ENCODE data around the gene CILP2.

Gene CILP2, protein sequence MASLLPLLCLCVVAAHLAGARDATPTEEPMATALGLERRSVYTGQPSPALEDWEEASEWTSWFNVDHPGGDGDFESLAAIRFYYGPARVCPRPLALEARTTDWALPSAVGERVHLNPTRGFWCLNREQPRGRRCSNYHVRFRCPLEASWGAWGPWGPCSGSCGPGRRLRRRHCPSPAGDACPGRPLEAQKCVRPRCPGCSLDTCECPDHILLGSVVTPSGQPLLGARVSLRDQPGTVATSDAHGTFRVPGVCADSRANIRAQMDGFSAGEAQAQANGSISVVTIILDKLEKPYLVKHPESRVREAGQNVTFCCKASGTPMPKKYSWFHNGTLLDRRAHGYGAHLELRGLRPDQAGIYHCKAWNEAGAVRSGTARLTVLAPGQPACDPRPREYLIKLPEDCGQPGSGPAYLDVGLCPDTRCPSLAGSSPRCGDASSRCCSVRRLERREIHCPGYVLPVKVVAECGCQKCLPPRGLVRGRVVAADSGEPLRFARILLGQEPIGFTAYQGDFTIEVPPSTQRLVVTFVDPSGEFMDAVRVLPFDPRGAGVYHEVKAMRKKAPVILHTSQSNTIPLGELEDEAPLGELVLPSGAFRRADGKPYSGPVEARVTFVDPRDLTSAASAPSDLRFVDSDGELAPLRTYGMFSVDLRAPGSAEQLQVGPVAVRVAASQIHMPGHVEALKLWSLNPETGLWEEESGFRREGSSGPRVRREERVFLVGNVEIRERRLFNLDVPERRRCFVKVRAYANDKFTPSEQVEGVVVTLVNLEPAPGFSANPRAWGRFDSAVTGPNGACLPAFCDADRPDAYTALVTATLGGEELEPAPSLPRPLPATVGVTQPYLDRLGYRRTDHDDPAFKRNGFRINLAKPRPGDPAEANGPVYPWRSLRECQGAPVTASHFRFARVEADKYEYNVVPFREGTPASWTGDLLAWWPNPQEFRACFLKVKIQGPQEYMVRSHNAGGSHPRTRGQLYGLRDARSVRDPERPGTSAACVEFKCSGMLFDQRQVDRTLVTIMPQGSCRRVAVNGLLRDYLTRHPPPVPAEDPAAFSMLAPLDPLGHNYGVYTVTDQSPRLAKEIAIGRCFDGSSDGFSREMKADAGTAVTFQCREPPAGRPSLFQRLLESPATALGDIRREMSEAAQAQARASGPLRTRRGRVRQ

DNA sequence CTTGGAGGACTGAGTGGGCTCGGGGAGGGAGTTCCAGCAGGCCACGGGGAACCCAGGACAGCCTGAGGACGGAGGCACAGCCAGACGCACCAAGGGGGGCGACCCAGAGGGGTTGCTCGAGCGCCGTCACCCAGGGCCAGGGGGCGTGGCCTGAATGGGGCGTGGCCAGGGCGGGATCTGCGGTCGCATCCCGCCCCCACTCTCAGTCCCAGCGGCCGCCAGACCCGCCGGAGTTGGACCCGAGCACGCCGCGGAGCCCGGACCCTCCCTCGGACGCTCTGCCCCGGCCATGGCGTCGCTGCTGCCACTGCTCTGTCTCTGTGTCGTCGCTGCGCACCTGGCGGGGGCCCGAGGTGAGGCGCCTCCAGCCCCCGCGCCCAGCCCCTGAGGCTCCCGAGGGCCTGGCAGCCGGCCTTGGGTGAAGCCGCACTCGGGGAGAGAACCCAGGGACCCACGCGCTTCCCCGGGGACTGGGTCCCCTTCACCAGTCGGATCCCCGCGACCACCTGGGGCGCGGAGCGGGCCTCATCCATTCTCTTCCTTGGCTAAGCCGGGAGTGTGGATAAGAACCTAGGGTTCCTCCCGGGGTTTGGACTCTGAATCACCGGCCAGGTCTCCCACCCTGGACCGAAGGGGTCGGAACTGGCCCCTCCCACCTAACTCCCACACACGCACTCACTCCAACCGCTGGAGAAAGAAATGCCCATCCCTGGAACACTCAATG lies at the start of gene CILP2:
TSS of gene CILP2 (plus strand) at position 205 of the 724 bp plus-strand sequence. CDS start at position 290, 85 bp downstream.
- peak; percentile 90 for DNase-seq

DNA sequence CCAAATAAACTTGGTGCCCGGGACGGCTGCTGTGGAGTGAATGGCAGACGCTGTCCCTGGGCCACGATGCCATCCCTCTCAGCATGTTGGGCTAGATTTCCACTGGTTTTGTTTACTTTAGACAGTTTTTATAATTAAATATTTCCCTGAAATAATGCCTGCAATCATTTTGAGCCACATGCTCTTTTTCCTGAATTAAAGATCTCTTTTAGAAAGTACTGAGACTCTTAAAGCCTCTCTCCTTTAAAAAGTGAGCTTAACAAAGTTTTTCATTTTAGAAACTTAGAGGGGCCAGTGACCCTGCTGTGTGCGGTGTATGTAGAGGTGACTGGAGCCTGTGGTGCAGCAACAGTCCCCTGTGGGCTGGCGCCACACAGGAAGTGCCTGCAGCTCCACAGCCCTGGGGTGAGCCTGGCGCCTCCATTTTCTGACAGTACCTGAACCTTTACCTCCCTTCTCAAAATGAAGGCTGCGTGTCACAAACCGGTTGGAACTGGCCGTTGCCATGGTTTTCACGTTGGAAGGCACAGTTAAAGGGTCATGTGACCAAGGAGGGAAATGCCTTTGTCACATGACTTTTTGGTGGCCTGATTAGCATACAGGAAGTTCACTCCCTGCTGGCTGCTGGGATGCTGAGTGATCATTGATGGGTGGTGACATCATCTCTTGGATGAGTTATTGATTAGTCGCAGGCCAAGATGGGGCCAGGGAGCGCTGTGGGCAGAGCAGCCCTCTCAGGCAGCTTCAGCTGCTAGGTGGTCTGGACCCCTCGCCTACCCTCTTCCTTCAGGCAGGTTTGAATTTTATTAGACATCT lies 49.0 kb upstream of the CILP2 start:
- peak; percentile 32 for DNase-seq

DNA sequence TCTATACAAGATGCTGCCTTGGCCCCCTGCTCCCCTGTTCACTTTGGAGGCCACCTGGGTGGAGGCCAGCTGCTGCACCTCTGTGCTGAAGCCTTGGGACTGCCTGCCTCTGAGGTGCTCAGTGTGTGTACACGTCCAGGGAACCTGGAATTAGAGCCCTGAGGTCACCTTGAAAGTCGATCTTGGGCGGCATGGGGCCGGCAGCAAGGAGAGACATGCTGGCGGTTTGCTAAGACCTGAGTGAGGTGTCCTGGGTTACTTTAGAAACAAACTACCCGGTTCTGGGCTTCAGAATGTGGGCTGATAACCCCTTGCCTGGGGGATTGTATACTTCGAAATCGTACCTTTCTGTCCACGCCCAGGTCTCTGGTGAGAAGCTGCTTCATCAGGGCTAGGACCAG lies 48.3 kb upstream of the CILP2 start:
- DNase-seq = no peak

DNA sequence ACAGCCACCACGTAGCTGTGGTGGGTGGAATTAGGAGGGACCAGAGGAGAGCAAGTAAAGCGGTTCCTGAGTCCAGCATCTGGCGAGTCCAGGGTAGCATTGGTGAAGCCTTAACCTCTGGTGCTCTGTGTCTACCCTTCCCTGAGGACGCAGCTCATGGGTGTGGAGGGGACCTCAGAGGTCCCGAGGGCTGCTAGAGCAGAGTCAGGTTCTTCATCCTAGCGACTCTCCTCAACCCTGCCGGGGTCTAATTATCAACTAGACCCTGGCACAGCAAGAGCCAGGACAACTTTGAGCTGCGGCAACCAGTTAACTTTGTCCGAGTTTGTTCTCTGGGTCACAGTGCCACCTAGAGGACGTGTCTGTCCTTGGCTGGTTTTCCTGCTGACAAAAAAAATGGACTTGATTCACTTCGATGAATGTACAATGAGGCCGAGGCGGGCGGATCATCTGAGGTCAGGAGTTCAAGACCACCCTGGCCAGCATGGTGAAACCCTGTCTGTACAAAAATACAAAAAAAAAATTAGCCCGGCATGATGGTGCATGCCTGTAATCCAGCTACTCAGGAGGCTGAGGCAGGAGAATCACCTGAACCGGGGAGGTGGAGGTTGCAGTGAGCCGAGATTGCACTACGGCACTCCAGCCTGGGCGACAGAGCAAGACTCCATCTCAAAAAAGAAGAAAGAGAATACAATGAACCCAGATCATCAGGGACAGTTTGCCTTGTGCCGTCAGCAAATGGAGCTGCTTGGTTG lies 47.7 kb upstream of the CILP2 start:
- peak; percentile 89 for DNase-seq

DNA sequence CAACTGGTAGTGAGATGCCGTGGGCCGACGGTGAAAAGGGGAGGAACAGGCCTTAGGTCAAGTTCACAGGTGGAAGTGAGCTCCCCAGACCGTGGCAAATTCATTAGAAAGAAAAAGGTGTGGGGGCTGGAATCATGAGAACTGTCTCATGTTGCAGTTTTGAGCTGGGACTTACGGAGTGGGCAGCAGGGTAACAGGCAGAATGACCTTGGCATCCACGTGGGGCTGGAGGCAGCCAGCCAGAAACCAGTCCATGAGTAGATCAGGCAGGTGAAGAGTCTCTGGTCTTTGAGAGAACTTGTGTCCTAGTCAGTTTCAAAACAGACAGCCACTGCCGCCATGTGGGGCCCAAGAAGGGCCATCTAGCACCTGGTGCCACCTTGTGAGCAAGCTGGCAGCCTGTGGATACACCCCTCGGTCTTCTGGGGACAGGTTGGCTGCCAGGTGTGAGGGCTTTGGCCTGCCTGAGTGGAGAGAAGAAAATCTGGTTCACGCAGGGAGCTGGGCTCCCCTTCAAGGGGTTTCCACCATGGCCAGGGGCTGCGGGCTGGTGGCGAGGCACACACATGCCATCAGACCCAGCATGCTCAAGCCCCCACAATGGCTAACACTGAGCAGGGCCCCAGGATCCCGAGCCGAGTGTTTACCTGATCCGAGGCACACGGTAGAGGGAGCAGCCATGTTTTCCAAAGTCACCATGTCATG lies 46.6 kb upstream of the CILP2 start:
- DNase-seq = no peak

DNA sequence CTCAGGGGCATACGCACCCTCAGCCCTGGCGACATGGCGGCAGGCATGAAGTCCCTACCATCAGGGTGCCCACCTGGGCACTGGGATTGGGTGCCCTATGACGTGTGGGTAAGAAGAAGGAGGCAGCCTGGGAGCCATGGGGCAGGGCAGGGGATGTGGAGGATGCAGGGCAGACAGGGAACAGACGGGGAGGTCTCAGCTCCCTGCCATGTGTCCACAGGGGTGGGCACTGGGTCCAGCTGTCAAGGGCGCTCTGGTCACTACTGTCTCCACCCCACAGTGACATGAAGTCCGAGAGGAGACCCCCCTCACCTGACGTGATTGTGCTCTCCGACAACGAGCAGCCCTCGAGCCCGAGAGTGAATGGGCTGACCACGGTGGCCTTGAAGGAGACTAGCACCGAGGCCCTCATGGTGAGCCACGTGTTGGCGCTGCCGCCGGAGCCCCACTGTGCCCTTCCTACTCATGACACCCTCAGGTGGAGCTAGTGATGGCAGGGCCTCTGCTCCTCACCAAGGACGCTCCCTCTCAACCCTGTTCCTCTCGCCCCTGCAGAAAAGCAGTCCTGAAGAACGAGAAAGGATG lies 45.9 kb upstream of the CILP2 start:
- no peak for DNase-seq

DNA sequence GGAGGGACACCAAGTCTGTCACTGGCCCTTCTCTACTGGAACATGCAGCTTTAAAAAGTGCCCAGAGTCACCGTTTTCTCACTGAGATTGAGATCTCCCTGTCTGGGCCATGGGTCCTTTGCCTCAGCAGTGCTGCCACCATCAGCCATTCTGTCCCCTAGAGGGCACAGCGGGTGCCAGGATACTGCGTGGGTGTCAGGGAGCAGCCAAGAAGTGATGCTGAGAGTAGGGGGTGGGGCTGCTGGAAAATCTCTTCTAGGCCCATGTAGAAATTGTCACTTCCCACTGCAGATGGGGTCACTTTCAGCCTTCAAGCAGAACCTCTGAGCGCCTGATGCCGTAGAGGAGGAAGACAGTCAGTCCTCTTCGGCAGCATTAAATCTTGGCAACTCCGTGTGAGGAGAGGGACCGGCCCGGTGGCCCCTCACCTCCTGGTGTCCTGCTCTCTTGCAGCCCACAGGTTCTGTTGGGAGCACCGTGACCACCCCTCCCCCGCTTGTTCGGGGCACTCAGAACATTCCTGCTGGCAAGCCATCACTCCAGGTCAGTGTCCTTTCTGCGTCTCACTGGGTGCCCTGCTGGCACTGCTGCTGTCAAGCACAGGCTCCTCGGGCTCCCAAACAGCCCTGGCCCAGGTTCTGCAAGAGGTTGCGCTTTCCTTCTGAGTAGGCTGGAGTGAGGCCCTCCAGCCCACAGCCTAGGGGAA lies 44.1 kb upstream of the CILP2 start:
- DNase-seq = no peak

DNA sequence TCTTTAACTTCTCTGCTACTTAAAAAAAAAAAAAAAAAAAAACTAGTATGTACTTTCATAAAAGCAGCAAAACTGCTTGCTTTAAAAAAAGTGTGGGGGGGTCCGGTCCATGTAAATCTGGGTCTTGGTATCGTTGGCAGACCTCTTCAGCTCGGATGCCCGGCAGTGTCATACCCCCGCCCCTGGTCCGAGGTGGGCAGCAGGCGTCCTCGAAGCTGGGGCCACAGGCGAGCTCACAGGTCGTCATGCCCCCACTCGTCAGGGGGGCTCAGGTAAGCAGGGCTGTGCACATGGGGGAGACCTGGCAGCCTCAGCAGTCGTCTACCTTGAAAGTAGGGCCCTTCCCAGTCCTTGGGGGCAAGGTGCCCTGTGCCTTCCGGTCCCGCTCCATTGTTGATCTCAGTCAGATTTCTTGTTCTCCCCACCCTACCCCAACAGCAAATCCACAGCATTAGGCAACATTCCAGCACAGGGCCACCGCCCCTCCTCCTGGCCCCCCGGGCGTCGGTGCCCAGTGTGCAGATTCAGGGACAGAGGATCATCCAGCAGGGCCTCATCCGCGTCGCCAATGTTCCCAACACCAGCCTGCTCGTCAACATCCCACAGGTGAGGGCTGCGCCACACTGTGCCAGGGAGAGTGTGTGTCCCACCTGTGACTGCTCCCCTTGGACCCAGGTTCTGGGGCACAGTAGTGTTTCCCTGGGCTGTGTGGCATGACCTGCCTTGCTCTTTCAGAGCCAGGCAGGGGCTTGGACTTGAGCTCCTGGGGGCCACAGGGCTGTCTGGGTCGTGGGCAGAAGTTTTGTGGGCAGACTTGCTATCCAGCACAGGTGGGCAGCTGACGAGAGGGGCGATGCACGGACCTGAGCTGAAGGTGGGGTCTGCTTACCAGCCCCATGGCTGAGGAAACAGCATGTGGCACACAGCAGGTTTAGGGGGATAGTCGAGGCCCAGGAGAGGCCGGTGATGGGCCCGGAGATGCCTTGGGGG lies 42.2 kb upstream of the CILP2 start:
- DNase-seq = no peak

DNA sequence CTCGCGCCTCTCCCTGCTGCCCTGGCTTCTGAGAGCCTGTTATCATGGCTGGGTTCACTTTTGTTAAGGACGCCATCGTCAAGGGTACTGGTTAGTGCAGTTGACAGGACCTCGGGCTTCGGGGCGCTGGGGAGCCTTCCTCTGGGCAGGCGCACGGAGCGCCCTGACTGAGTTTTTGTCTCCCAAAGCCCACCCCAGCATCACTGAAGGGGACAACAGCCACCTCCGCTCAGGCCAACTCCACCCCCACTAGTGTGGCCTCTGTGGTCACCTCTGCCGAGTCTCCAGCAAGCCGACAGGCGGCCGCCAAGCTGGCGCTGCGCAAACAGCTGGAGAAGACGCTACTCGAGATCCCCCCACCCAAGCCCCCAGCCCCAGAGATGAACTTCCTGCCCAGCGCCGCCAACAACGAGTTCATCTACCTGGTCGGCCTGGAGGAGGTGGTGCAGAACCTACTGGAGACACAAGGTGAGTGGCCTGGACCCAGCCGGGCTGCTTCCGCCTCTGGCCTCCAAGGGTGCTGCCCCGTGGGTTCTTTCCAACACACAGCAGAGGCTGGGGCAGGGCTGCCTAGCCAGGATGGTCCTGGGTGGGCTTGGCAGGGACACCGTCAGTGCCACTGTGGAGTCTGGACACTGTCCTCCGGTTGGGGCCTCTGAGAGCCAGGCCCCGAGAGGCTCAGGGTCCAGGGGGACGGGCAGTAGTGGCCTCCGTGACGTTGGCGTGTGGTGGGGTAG lies 39.6 kb upstream of the CILP2 start:
- no peak for DNase-seq

DNA sequence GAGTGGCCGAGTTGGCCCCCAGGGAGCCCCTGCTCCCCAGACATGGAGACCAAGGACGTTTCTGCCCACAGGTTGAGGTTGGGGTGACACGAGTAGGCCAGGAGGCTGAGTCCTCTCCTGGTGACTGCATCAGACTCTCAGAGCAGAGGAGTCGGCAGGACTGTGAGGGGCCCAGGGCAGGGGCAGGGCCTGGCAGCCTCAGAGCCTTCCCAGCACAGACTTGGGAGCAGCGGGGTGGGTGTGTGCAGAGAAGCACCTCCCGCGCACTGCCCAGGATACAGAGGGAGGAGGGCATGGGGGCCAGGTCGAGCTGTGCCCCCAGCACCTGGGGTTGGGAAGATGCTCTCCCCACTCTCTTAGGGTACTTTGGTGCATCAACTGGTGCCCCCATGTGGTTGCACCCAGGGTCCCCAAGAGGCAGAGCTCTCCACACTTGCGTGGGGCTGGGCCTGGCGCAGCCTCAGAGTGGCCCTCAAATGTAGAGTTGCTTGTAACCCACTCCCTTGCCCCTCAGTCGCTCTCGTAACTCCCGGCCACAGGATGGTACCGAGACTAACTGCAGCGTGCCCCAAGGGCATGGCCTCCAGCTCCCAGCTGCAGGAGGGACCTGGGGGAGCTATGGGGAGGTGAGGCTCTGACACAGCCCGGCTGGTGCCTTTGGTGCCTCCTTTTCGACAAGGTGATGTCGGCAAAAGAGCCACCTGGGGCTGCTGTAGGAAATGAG lies 38.6 kb upstream of the CILP2 start:
- no peak for DNase-seq

DNA sequence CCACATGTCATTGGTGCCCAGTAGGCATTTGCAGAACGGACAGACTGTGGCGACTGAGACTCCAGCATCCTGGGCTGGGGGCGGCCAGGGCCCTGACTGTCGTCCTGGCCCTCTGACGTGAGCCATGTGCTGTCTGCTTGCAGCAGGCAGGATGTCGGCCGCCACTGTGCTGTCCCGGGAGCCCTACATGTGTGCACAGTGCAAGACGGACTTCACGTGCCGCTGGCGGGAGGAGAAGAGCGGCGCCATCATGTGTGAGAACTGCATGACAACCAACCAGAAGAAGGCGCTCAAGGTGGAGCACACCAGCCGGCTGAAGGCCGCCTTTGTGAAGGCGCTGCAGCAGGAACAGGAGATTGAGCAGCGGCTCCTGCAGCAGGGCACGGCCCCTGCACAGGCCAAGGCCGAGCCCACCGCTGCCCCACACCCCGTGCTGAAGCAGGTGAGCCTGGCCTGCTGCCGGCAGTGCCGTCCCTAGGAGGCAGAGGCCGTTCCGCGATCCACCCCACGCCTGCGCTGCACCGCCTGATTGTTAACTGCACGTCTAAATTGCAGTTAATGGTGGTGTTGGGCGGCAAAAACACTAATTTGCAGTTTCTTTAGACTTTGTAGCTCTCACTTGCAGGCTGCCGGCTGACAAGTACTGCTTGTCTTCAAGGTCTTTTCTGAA lies 37.0 kb upstream of the CILP2 start:
- no peak for DNase-seq

DNA sequence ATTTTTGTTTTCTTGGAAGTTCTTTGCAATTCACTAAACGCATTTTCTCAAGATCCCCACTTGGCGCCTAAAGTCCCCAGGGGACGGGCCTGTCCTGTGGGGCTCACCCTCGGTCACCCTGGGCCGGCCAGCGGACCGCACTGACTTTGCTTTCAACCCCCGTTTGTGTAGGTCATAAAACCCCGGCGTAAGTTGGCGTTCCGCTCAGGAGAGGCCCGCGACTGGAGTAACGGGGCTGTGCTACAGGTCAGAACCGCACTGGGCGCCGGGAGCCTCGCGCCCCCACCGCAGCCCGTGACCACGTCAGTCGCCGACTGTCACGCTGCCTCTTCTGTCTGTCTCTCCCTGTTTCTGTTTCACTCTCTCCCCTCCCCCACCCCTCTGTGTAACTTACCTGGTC lies 36.3 kb upstream of the CILP2 start:
- DNase-seq = no peak

DNA sequence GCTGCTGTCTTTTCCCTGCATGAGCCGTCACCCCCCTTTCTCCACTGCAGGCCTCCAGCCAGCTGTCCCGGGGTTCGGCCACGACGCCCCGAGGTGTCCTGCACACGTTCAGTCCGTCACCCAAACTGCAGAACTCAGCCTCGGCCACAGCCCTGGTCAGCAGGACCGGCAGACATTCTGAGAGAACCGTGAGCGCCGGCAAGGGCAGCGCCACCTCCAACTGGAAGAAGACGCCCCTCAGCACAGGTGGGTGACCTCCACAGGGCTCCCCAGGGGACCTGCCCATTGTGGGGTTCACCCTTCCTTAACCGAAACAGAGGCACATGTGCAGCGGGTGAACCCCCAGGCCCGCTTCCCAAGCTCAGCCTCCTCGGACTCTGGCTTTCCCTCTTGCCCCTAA lies 35.8 kb upstream of the CILP2 start:
- DNase-seq = no peak

DNA sequence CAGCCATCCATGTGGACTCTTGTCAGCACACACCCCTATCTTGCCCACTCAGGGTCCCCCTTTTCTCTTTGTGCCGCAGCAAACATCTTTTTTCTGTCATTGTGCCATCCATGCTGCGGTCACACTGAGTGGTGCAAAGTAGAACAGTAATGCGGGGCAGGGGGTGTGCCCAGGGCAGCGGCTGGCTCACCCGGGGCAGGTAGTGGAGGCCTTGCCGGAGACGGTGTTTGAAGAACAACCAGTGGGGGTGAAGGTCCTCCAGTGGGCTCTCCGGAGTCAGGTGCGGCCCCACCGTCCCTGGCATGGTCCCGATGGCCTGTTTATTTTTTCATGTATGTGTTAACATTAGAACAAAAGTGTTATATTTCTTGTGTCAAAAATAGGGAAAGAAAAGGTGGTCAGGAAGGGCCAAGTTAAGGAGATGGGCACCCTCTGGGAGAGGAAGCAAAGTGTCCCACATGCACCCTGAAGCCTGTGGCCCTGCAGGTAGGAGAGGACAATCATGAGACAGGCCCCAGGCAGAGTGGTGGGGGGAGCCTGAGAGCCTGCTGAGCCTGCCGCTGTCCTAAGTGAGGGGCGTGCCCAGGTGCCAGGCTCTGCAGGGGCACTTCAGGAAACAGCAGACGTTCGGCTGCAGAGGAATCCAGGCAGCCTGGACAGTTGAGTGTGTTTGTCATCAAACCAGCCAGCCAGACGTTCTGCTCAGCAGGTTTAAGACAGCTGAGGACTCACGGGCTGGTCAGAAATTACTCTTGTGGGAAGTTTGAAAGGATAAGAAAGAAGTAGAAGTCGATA lies 35.1 kb upstream of the CILP2 start:
- DNase-seq = no peak

Measured in NCI-H82 (cell line).